Measurements from ENCODE around the gene DYNLT2B.
"Not testable (repeated sequence)": the region's sequence is repeated elsewhere in the genome, so short reads cannot be mapped to it uniquely, and the experiment has no call there.

DYNLT2B gene

DNA sequence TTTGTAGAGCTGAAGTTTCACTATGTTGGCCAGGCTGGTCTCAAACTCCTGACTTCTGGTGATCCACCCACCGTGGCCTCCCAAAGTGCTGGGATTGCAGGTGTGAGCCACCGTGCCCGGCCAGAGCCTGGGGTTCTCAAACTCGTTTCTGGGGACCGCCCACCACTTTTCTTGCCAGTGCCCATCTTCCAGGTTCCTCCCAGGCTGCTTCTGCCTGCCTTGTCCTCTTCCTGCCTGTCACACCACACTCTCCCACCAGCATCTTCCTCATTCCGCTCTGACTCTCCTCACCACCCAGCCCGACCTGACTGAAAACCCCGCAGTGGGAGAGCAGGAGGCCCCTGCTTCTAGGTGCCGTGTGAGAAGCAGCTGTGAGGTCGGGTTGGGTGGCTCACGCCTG lies 3.1 kb upstream of the DYNLT2B start:
- TF ChIP-seq GLIS3 (CRISPR knock-in tag; IDR thresholded peaks at IDR 0.05) (no peak), ZNF70 (CRISPR knock-in tag; IDR thresholded peaks at IDR 0.05) (no peak), ISL1 (CRISPR knock-in tag; IDR thresholded peaks at IDR 0.05) (no peak), SNAI2 (CRISPR knock-in tag; IDR thresholded peaks at IDR 0.05) (no peak), ZFP3 (CRISPR knock-in tag; IDR thresholded peaks at IDR 0.05) (no peak), ZNF565 (CRISPR knock-in tag; conservative IDR thresholded peaks at IDR 0.05; ENCODE audit: low read depth) (no peak), TCF4 (CRISPR knock-in tag; IDR thresholded peaks at IDR 0.05; ENCODE audit: borderline replicate concordance) (no peak), ARNTL (CRISPR knock-in tag; IDR thresholded peaks at IDR 0.05; ENCODE audit: borderline replicate concordance, low read depth) (no peak), PPARA (CRISPR knock-in tag; IDR thresholded peaks at IDR 0.05; ENCODE audit: borderline replicate concordance) (no peak), BACH2 (CRISPR knock-in tag; IDR thresholded peaks at IDR 0.05; ENCODE audit: borderline replicate concordance) (no peak), ESRRG (CRISPR knock-in tag; IDR thresholded peaks at IDR 0.05) (no peak), ZNF8 (CRISPR knock-in tag; IDR thresholded peaks at IDR 0.05) (no peak), ZFP30 (CRISPR knock-in tag; IDR thresholded peaks at IDR 0.05) (no peak), RARB (CRISPR knock-in tag; IDR thresholded peaks at IDR 0.05) (no peak), CSDC2 (CRISPR knock-in tag; IDR thresholded peaks at IDR 0.05) (no peak)
- TF ChIP-seq, protein P1, sequence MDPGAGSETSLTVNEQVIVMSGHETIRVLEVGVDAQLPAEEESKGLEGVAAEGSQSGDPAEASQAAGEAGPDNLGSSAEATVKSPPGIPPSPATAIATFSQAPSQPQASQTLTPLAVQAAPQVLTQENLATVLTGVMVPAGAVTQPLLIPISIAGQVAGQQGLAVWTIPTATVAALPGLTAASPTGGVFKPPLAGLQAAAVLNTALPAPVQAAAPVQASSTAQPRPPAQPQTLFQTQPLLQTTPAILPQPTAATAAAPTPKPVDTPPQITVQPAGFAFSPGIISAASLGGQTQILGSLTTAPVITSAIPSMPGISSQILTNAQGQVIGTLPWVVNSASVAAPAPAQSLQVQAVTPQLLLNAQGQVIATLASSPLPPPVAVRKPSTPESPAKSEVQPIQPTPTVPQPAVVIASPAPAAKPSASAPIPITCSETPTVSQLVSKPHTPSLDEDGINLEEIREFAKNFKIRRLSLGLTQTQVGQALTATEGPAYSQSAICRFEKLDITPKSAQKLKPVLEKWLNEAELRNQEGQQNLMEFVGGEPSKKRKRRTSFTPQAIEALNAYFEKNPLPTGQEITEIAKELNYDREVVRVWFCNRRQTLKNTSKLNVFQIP (CRISPR knock-in tag; IDR thresholded peaks at IDR 0.05; ENCODE audit: borderline replicate concordance, low read depth), result no peak
- TF ChIP-seq, protein P2, sequence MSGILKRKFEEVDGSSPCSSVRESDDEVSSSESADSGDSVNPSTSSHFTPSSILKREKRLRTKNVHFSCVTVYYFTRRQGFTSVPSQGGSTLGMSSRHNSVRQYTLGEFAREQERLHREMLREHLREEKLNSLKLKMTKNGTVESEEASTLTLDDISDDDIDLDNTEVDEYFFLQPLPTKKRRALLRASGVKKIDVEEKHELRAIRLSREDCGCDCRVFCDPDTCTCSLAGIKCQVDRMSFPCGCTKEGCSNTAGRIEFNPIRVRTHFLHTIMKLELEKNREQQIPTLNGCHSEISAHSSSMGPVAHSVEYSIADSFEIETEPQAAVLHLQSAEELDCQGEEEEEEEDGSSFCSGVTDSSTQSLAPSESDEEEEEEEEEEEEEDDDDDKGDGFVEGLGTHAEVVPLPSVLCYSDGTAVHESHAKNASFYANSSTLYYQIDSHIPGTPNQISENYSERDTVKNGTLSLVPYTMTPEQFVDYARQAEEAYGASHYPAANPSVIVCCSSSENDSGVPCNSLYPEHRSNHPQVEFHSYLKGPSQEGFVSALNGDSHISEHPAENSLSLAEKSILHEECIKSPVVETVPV (CRISPR knock-in tag; IDR thresholded peaks at IDR 0.05), result no peak
- TF ChIP-seq, protein P3, sequence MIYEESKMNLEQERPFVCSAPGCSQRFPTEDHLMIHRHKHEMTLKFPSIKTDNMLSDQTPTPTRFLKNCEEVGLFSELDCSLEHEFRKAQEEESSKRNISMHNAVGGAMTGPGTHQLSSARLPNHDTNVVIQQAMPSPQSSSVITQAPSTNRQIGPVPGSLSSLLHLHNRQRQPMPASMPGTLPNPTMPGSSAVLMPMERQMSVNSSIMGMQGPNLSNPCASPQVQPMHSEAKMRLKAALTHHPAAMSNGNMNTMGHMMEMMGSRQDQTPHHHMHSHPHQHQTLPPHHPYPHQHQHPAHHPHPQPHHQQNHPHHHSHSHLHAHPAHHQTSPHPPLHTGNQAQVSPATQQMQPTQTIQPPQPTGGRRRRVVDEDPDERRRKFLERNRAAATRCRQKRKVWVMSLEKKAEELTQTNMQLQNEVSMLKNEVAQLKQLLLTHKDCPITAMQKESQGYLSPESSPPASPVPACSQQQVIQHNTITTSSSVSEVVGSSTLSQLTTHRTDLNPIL (CRISPR knock-in tag; IDR thresholded peaks at IDR 0.05; ENCODE audit: low read depth), result no peak
- TF ChIP-seq, protein P4, sequence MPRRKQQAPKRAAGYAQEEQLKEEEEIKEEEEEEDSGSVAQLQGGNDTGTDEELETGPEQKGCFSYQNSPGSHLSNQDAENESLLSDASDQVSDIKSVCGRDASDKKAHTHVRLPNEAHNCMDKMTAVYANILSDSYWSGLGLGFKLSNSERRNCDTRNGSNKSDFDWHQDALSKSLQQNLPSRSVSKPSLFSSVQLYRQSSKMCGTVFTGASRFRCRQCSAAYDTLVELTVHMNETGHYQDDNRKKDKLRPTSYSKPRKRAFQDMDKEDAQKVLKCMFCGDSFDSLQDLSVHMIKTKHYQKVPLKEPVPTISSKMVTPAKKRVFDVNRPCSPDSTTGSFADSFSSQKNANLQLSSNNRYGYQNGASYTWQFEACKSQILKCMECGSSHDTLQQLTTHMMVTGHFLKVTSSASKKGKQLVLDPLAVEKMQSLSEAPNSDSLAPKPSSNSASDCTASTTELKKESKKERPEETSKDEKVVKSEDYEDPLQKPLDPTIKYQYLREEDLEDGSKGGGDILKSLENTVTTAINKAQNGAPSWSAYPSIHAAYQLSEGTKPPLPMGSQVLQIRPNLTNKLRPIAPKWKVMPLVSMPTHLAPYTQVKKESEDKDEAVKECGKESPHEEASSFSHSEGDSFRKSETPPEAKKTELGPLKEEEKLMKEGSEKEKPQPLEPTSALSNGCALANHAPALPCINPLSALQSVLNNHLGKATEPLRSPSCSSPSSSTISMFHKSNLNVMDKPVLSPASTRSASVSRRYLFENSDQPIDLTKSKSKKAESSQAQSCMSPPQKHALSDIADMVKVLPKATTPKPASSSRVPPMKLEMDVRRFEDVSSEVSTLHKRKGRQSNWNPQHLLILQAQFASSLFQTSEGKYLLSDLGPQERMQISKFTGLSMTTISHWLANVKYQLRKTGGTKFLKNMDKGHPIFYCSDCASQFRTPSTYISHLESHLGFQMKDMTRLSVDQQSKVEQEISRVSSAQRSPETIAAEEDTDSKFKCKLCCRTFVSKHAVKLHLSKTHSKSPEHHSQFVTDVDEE (CRISPR knock-in tag; IDR thresholded peaks at IDR 0.05), result no peak
- TF ChIP-seq, protein P5, sequence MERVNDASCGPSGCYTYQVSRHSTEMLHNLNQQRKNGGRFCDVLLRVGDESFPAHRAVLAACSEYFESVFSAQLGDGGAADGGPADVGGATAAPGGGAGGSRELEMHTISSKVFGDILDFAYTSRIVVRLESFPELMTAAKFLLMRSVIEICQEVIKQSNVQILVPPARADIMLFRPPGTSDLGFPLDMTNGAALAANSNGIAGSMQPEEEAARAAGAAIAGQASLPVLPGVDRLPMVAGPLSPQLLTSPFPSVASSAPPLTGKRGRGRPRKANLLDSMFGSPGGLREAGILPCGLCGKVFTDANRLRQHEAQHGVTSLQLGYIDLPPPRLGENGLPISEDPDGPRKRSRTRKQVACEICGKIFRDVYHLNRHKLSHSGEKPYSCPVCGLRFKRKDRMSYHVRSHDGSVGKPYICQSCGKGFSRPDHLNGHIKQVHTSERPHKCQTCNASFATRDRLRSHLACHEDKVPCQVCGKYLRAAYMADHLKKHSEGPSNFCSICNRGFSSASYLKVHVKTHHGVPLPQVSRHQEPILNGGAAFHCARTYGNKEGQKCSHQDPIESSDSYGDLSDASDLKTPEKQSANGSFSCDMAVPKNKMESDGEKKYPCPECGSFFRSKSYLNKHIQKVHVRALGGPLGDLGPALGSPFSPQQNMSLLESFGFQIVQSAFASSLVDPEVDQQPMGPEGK (CRISPR knock-in tag; IDR thresholded peaks at IDR 0.05; ENCODE audit: borderline replicate concordance), result no peak
- no peak for ATAC-seq

DNA sequence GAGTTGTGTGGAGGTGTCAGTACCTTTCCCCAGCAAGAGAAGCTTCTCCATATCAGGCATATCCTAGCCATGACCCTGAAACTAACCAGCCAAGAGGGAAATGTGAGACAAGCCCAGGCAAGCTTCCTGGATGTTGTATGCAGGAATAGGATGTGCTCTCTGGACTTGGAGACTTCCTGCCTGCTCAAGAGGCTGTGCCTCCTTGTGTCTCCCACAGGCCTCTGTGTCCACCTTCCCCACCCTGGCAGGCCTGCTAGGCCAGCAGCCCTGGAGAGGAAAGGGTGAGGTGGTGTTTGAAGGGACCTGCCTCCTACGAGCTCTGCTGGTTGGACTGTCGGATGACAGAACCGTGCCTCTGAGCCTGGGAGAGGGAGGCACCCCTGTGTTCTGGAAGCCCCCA lies 2.1 kb upstream of the DYNLT2B start:
- no peak for ATAC-seq
- TF ChIP-seq ARNTL (CRISPR knock-in tag; IDR thresholded peaks at IDR 0.05; ENCODE audit: borderline replicate concordance, low read depth), result no peak
- TF ChIP-seq, protein P1 (CRISPR knock-in tag; IDR thresholded peaks at IDR 0.05; ENCODE audit: borderline replicate concordance, low read depth), result no peak

DNA sequence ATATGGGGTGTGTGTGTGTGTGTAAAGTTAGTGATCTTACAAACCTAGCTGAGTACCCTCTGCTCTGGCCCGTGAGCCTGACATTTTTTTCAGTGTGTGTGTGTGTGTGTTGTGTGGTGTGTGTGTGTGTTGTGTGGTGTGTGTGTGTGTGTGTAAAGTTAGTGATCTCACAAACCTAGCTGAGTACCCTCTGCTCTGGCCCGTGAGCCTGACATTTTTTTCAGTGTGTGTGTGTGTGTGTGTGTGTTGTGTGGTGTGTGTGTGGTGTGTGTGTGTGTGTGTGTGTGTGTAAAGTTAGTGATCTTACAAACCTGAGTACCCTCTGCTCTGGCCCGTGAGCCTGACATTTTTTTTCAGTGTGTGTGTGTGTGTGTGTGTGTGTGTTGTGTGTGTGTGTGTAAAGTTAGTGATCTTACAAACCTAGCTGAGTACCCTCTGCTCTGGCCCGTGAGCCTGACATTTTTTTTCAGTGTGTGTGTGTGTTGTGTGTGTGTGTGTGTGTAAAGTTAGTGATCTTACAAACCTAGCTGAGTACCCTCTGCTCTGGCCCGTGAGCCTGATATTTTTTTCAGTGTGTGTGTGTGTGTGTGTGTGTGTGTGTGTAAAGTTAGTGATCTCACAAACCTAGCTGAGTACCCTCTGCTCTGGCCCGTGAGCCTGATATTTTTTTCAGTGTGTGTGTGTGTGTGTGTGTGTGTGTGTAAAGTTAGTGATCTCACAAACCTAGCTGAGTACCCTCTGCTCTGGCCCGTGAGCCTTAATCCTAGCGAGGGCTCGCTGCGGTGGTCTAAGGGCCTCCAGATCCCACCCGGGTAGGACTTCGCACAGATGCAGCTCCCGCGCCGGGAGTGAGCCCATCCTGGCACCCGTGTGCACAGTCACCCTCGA lies 997 bp downstream of the DYNLT2B start:
- ATAC-seq, result not testable (repeated sequence)

Measured in SK-N-SH treated with all-trans-retinoic acid at 6 μM for 48 hours (cell line).